Bronchial epithelial cell (primary cell): Measurements from ENCODE around the gene DPF3. TPM values are rescaled to one million over a fixed set of nuclear protein-coding genes. Genes with fewer than 3 reads are reported as not detected.

Source experiments
- DNase-seq: peaks from one replicate; pipeline ENCODE4 v3.0.0-alpha.2; 2010; ENCODE audit warnings: low read depth
- FAIRE-seq: peaks from 2 replicates; lab custom pipeline; 2011; peaks lifted over from hg19 to GRCh38; lab: Jason Lieb, UNC
- H3K27me3 ChIP-seq: 2 replicates; pipeline ENCODE4 v1.5.1; 2011; ENCODE audit warnings: low read length; ENCODE audit not compliant: control insufficient read depth, insufficient read depth
- H3K36me3 ChIP-seq: 2 replicates; pipeline ENCODE4 v1.5.1; 2011; ENCODE audit warnings: low read length; ENCODE audit not compliant: control insufficient read depth, insufficient read depth
- H3K4me3 ChIP-seq: 2 replicates; pipeline ENCODE4 v1.5.1; 2011; ENCODE audit warnings: mild to moderate bottlenecking, low read depth, low read length, control low read depth
- total RNA-seq: library from RNA; depleted of rRNA; stranded (reverse); fragments of >200 nt; gene quantifications from 2 replicates; pipeline ENCODE4 v1.2.1, GENCODE V29; 2014
- TF ChIP-seq, protein P1 (sequence below): IDR thresholded peaks from 2 replicates; pipeline ENCODE4 v1.5.1; 2011; ENCODE audit warnings: mild to moderate bottlenecking, moderate library complexity, low read length, control low read depth, inconsistent platforms; ENCODE audit not compliant: insufficient read depth, severe bottlenecking

DPF3 gene
- total RNA-seq, 1 donor from 2014 or later = not detected

DNA sequence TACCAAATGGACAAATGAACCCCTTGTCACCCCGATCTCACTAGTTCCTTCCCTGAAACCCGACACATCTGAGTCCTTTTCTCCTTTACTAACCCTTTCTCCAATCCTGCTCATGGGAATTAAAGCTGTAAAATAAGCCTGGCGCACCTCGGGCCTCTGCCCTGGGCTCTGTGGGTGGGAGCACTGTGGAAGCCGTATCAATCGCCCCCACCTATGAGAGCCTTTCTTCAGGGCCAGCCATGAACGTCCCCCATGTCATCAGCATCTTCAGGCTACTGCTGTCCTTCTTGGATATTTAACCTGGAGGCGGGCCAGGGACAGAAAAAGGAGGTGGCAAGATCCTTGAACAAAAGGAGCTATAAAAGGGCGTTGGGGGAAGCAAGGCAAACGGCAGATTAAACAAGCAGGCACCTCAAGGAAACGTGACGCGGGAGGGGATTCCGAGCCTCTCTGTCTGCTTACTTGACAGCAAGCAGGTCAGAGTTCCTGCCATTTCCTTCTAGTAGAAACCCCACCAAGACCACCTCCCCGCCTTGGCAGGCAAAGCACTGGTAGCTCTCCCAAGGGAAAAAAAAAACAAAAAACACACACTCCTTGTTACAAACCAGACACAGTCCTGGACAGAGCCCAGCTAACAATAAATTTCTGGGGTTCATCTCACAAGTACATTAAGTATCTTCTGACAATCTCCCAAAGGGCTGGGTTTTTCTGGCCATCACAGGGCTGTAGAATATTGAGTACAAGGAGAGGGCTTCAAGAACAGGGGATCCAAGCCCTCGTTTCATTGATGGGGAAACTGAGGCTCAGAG lies 62.9 kb downstream of the DPF3 start:
- no peaks in the 10 kb centered on the region for H3K27me3 ChIP-seq
- no peaks in the 10 kb centered on the region for H3K36me3 ChIP-seq
- no peak overlapping the region for H3K4me3 ChIP-seq
- TF ChIP-seq, protein P1, sequence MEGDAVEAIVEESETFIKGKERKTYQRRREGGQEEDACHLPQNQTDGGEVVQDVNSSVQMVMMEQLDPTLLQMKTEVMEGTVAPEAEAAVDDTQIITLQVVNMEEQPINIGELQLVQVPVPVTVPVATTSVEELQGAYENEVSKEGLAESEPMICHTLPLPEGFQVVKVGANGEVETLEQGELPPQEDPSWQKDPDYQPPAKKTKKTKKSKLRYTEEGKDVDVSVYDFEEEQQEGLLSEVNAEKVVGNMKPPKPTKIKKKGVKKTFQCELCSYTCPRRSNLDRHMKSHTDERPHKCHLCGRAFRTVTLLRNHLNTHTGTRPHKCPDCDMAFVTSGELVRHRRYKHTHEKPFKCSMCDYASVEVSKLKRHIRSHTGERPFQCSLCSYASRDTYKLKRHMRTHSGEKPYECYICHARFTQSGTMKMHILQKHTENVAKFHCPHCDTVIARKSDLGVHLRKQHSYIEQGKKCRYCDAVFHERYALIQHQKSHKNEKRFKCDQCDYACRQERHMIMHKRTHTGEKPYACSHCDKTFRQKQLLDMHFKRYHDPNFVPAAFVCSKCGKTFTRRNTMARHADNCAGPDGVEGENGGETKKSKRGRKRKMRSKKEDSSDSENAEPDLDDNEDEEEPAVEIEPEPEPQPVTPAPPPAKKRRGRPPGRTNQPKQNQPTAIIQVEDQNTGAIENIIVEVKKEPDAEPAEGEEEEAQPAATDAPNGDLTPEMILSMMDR = no peak
- no peak for FAIRE-seq
- no peak for DNase-seq

DNA sequence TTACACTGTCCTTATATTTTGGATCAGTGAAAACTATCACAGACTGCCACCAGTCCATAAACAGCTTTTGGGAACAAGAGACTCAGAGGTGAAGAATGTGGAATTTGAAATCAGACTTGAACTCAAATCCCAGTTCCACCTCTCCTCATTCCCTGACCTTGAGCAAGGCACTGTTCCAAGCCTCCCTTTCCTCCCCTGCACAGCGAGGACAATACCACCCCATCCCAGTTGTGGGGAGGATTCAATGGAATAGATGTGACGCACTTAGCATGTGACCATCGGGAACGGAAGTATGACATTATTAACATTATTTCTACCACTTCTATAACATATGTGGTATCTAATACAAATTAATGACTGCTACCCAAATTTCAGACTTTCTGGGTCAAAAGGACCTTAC lies 63.5 kb downstream of the DPF3 start:
- TF ChIP-seq, protein P1 = no peak

DNA sequence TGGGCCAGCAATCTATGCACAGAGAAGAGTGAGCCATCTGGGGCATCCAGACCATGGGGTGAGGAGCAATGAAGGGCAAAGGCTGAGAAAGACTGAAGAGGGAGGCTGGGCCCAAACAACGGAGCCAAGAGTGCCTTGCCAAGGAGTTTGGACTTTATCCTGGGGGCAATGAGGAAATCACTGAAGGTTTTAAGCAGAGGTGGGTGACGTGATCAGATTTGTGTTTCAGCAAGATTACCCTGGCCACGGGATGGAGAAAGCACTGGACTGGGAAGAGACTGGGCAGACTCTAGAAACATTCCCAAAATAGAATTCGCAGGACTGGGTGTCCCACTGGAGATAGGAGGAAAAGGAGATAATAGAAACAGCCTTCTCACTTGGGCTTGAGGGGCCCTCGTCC lies 65.3 kb downstream of the DPF3 start:
- H3K27me3 ChIP-seq = no peaks in the 10 kb centered on the region
- DNase-seq (no peak), FAIRE-seq (no peak)
- no peak overlapping the region for H3K4me3 ChIP-seq
- H3K36me3 ChIP-seq = no peaks in the 10 kb centered on the region
- TF ChIP-seq, protein P1 = no peak

More for the DNA sequence above, 63.5 kb downstream of the DPF3 start:
- H3K36me3 ChIP-seq = no peaks in the 10 kb centered on the region
- DNase-seq (no peak), FAIRE-seq (no peak)
- H3K27me3 ChIP-seq = no peaks in the 10 kb centered on the region
- H3K4me3 ChIP-seq = no peak overlapping the region

DNA sequence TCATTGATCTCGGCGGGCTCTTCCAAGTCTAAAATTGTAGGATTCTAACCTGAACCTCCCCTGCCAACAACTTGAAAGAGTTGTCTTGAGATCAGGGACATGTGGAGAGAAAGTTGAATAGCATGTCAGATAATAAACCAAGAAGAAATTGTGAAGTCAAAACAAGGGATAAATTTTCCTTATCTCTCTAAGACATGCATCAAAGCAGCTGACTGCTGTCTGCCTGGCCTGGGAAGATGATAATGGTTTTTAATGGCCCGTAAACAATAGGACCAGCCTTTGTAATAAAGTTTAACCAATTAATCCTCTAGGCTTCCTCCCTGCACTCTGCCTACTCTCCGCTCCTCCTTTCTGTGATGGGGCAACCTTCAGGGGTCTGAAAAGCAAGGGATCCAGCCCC lies 67.9 kb downstream of the DPF3 start:
- Histone ChIP-seq H3K36me3 (no peaks in the 10 kb centered on the region), H3K27me3 (no peaks in the 10 kb centered on the region), H3K4me3 (no peak overlapping the region)
- DNase-seq = no peak
- FAIRE-seq = no peak
- TF ChIP-seq, protein P1 = no peak

DNA sequence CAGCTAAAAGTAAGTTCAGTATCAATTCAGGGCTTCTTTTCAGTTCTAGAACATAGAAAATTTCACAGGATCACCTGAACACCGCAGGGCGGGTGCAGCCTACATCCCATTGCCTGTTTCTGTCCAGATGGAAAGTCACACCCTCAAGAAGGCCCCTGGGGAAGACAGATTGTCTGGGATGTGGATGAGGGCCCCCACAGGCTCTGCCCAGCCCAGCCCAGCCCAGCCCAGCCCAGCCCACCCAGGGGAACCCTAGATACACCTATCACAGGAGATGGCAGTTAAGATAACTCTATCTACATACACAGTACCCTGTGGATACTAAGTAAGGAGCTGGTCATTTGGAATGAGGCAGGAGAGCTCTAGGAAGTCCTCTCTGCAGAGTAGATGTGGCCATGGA lies 68.4 kb downstream of the DPF3 start:
- TF ChIP-seq, protein P1 = no peak
- Histone ChIP-seq H3K4me3 (no peak overlapping the region), H3K27me3 (no peaks in the 10 kb centered on the region), H3K36me3 (no peaks in the 10 kb centered on the region)
- DNase-seq = no peak
- FAIRE-seq = no peak
